ENCODE data around the gene DCBLD1.
A peak's percentile ranks its signal among the peaks of the same experiment; 100 is the strongest.
"Not testable (repeated sequence)": the region's sequence is repeated elsewhere in the genome, so short reads cannot be mapped to it uniquely, and the experiment has no call there.

Gene DCBLD1

DNA sequence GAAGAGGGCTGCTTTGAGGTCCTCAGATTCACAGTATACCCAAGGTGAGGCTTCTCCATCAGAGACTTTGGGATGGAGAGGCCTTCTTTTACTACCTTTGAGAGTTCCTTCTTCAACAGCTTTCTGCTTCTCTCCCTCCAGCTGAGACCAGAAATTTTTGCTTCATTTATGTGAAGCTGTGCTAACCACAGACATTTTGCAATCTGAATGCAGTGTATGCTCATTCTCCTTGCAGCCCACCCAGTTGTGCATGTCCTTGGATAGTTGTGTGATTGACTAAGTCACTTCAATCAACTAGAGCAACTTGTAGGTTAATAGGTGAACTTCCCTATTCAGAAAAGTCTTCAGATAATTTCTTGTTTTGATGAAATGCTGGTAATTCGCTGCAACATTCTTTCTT is 20.1 kb downstream of the DCBLD1 start:
- no peak for DNase-seq

DNA sequence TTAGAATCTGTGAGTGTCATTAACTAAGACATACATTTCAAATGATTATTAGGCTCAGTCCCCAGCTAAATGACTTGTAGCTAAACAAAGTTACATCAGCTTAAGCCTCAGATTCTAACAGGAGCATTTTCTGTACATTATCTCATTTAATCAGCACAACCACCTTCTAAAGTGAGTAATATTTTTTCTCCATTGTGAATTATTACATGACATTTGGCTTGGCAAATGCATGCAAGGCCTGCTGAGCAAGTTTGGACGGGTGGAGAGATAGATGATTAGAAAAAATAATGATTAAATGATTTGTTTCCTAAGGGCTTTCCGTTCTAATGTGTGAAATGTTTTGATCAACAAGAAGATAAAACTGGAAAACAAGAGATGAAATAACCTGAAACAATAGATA is 20.7 kb downstream of the DCBLD1 start:
- DNase-seq, result no peak

DNA sequence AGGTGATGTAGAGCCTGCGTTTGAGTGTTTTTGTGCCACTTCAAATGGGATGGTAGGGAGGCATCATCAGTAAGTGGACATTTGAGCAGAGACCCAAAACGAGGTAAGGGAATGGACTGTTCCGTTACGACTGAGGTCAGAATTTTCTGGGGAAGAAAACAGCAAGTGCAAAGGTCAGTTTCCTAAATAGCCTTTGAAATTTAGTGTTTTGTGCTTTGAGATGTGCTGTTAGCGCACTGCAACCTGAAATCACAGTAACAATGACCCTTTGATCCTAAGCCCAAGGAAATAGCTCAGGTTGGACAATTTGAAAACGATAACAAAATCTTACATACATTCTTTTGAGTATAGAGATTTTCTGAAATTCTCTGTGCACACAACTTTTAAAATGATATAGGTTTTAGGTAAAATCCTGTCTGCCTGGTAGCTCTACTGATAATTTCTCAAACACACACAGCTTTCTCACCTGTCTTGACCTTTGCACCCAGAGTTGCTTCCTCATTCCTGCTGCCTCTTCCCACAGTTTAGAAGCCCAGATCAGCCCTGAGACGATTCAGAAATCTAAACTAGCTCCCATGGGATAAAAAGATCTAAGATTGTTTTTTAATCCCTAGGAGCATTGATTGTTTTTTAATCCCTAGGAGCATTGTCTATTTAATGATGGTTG is 22.1 kb downstream of the DCBLD1 start:
- DNase-seq, result no peak

DNA sequence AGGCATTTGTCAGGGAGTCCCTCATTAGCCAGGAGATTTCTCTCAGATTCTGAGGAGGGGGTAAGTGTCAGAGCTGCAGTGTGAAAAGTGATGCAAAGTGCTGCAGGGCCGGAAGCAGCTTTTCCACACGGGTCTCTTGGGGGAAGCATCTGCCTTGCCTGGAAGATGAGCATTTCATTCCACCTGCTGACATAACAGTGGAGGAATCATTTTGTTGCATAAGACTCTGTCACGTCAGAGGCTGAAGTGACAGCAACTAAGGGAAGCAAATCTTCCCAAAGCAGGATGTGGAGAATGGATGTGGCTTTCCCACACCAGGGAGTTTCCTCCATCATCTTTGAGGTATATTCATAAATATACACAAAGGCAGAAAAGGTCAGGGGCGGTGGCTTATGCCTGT is 22.8 kb downstream of the DCBLD1 start:
- peak; percentile 48 for DNase-seq

DNA sequence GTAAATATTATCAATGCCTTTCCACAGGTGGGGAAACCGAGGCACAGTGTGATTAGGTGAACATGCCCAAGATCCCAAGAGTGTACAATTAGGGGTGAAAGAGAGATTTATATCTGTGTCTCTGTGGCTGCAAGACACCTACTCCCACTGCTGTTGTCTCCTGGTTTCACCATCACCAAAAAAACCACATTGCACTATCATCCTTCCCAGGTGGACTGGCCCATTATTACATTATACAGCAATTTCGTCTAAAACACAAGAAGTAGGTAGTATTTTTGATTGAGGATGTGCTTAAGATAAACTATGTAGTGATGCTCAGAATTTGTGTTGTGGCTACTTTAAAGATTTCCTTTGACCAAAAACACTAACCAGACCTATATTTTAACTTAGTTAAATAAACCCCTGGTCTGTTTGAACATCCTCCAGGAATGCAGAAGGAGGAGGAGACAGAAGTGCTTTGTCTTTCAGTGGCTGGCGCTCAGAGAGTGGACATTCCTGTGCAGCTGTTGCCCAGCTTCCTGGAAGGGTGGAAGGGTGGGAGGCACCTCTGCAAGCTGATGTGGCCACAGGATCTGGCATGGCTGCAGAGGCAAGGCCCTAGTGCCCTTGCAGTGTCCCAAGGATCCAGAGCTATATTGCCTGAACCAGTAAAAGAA is 23.8 kb downstream of the DCBLD1 start:
- DNase-seq, result peak; percentile 53

DNA sequence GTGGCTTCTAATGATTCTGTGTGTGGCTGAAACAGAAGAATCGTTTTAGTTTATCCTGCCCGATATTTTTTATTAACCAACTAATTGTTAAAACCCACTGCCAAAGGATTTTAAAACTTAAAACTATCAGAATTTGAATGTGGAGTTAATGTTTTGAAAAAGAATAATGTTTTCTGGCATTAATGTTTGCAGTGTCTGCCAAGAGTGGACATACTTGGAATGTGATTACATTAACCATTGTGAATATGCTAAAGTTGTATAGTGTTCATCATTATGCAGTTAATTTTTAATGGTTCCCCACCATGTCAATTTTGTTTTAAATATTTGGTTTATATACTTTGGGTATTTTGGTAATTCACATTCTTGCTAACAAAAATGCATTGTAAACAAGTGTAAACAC is 24.4 kb downstream of the DCBLD1 start:
- no peak for DNase-seq

DNA sequence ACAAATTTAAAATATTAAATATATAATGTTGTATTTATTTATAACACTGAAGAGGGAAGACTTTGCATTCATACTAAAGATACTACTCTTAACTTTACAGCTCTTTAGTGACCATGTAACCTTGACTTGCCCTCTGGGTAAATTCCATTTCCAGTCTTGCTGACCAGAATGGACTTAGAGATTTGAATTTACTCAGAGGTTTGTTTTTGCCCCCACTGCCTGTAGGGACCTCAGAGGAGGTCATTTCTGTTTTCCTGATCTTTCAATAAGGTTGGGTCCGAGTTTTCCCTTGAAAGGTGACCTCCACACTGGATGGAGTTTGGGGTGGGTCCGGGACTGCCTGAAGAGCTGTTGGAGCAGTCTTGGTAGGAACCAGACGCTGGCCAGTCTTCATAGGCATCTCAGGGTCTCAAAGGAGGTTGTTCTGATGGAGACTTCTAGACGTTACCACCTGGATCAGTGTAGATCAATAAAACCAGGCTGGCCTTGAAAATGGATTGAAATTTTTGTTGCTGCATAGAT is 26.0 kb downstream of the DCBLD1 start:
- DNase-seq, result no peak

DNA sequence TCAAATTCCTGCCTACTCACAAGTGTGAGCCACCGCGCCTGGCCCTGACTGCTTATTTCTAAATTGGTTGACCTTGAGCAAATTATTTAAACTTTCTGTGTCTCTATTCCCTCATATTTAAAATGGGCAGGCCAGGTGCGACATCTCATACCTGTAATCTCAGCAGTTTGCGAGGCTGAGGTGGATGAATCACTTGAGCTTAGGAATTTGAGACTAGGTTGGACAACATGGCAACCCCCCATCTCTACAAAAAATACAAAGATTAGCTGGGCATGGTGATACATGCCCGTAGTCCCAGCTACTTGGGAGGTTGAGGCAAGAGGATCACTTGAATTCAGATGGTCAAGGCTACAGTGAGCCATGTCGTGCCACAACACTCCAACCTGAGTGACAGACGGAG is 26.5 kb downstream of the DCBLD1 start:
- no peak for DNase-seq

DNA sequence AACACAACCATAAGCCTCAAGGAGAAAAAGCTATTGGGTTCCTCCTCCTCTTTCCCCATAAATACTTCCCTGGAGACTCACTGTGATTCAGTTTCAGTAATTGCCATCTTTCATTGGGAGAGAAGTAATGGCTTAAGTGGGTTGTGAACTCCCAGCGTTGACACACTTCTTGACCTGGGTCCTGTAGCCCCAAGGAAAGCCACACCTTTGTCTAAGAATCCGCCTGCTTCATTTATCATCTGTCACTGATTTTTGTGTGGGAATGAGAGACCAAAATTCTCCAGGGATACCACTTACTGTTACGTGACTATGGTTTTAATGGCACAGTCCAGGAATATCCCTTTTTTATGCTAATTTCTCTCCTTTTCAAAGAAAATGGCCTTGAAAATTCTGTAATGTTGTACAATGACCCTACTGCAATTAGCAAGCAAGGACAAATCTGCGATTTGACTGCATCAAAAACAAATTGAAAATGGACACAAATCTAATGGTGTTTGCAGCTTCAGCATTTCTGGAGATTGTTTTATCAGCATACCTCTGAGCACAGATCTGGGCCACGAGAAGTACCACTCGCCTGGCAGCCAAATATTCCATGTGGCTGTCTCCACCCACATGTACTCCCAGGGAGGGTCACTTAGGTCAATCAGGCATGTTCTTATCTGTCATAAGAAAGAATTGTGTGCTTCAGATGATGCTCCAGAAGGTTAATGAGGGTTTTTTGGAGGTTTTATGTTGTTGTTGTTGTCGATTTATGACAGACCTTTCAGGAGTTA is 29.8 kb downstream of the DCBLD1 start:
- no peak for DNase-seq

DNA sequence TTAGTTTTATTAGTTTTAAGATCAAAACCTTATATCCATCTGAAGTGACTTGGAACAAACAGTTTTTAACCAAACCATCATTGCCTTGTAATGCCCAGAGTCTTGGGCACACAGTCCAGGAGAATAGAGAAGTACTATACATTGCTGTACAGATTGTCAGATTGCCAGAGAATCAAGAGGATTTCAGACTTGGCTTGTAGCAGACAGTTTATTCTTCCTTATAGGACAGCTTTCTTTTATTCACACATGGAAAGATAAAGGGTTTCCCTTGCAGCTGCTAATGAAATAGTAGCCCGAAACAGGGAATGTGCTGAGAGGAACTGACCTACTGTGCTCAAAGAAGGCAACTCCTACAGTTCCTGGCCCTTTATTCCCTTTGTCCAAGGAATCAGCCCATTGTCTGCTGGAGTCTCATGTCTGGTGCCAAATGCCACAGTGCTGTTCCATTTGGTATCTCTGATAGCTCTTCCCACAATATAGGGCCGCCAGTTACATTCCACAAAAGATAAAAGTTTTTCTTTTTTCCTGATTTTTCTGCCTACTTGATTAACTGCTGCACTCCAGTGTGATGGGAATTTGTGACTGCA is 30.6 kb downstream of the DCBLD1 start:
- no peak for DNase-seq

DNA sequence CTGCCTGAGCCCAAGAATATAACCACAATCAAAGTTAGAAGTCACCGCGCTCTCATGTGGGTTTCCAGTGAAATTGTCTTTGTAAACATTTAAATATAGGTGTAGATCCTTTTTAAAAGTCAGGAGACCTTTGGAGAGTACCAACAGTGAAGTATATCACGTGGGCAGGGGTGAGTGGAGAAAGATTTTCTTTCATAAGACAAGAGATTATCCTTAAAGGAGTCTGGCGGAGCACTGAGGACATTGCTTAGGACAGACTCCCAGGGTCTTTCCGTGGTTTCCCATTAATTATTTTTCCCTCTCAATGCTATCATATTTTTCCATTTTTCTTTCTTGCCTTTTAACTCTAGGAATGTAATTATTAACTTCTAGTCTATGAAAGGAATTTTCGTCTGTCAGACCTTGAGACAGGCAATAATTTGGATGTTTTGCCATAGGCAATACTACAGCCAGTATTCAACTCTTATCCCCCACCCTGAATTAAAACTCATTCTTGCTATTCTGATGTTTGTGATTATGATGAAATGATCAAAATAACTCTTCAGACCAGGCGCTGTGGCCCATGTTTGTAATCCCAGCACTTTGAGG is 31.4 kb downstream of the DCBLD1 start:
- DNase-seq, result no peak

DNA sequence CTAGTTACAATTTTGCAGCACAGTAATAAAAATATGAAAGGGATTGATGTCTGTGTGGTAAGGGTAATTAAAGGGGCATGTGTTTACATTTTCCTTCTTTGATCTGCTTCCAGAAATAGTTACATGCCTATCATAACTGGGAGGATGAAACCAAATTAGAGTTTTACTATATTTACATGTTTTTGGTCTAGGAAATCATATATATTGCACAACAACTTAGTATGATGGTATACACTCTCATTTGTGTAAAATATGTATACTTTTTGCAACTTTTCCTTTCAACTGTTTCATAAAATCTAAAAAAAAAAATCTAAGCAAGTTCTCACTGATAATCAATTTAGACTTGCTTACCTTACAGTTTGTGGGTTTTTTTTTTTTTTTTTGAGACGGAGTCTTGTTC is 32.2 kb downstream of the DCBLD1 start:
- no peak for DNase-seq

DNA sequence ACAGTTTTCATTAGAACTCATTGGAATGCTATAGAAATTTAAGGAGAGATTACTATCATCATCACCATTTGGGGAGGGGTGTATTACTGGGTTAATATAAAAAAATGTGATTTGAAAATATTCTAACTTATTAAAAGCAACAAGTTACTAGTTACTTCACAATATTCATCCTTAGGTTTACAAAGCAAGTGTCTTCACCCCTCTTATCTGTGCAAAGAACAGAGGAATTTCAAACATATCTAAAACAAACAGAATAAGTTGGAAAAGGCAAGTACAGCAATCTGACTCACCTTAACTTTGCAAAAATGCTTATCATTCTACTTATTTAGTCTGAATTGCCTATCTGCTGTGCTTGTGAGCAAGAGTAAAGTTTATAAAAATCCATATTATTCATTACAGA is 32.9 kb downstream of the DCBLD1 start:
- no peak for DNase-seq

DNA sequence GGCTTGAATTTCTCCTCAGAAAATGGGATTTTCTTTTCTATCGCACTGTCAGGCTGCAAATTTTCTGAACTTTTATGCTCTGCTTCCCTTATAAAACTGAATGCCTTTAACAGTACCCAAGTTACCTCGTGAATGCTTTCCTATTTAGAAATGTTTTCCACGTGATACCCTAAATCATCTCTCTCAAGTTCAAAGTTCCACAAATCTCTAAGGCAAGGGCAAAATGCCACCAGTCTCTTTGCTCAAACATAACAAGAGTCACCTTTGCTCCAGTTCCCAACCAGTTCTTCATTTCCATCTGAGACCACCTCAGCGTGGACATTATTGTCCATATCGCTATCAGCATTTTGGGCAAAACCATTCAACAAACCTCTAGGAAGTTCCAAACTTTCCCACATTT is 35.5 kb downstream of the DCBLD1 start:
- DNase-seq, result not testable (repeated sequence)

DNA sequence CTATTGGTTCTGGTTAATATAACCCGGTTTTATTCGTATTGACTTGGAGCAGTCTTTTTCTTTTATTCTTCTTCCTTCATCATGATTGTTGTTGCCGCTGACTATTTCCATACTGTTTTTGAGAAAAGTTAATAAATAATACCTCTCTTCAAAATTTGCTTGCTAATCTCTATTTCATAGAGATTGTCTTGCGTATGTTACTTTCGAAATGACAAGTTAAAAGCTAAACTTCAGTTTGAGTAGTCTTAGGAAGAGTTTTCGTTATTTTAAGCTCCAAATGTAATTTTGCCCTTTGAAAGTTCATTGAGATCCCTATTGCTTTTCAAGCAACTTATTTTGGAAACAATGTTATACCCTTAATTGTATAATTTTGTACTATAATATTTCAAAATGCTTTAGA is 36.4 kb downstream of the DCBLD1 start:
- DNase-seq, result no peak

DNA sequence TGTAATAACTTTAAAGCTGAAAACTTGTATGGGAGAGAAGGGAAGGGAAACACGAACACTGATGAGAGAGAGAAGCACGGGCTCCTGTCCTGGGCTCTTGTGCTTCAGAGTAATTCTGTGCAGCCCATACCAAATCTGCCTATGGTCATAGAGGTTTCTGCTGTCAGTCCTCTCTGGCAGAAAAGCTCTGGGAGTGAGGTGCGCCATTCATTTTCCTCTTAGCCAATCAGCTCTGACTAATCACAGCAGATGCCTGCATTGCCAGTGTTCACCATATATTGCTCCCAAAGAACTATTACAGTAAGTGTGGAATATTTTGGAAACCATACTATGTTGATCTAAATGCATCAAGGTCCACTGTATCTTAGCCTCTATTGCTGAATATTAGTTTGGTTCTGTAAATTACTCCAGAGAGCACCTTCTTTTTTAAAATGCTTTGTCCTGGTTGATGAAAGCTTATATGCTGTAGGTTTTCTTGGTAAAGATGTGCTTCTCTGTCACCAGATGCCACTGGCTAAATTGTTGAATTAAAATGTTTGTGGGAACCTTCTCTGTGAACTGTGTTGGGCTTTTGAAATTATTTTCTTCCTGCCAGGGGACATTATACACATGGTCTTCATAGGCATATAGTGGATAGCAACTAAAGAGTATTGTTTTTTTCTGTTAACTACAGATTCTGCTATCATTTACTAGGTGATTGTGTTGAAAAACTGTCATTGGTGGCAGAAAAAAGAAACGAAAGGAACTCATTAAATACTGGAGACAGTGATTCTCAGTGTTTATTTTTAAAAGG is 38.3 kb downstream of the DCBLD1 start:
- no peak for DNase-seq

DNA sequence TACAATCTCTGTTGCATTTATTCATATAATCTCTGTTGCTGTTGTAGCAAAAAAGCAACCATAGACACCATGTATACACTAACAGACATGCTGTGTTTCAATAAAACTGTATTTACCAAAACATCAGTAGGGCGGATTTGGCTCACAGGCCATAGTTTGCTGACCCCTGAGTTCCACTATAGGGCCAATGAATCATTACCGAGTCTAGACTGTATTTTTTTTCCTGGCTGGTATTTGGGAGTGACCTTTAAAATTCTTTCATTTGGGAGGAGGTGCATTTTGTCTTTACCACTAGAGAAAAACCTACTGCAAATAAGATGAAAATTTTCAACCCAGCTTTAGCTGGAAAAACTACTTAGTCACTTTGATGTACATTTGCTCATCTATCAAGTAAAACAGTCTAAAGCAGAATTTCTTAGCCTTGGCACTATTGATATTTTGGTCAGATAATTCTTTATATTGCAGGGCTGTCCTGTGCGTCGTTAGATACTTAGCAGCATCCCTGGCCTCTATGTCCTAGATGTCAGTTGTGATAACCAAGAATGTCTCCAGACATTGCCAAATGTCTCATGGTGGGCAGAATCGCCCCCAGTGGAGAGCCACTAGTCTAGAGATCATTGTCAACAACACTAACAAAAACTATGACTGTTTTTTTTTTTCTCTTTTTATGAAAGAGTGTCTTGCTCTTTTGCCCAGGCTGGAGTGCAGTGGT is 39.5 kb downstream of the DCBLD1 start:
- no peak for DNase-seq

DNA sequence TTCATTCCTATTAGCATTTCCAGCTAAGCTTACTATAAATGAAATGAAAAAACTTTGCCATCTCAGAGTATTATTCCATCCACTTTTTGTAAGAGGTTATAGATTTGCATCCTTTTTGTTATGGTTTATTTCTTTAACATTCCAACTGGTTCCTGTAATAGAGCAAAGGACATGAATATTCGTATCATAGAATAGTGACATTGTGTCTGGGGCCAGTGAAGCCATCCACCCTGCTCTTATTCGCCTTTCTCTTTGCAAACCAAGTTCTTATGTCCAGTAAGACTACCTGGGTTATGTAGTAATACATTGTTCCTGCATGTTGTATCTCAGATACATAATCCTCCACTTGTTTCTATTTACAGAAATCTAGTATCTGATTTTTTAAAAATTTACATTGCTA is 43.1 kb downstream of the DCBLD1 start:
- no peak for DNase-seq

DNA sequence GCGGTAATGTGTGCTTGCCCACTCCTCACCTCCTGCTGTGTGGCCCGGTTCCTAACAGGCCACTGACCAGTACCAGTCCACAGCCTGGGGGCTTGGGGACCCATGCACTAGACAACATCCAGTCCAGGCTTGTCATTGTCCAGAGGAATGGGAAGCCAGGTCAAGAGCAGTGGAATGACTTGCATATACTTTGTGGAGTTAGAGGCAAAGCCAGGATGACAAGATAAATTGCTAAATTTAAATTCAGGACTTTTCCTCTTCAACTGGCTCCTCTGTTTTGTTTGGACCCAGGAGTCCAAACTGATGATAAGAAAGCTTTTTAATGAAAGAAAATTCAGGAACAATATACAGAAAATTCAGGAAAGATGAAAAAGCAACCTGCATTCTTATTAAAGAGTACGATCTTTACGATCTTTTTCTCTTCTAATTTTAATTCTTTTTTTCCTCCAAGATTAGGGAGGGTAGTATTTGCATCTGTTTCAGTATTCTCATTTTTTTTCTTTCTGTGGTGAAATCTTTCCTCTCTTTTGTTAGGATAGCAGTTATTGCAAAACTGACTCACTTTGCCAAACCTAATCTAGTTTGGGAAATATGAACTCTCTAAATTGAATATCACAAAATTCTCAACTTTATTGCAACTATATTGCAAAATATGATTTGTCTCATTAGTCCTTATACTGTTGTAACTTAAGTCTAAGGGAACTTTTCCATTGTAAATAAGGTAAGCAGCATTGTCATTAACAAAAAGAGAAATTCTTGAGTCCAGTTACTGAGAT is 48.2 kb downstream of the DCBLD1 start:
- no peak for DNase-seq

DNA sequence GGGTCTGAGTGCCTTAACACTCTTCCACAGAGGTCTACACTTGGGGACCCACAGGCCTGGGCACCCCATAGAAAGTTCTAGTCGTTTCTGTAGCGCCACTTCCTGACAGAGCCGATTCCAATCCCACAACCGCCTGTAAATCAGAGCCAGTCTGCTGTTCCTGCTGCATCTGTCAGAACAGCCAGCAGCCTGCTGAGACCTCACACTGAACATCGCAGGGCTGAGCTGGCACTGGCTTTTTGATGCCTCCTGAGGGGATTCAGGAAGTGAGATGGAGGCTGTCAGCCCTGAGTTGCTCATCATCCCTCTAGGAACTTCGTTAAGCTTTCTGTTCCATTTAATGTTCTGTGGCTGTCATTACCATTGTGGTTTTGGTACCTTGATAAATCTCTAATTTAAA is 48.9 kb downstream of the DCBLD1 start:
- no peak for DNase-seq
